ENCODE measurements around the gene PCDHGA1. TPM values are rescaled to one million over a fixed set of nuclear protein-coding genes. Genes with fewer than 3 reads are reported as not detected.
A peak's percentile ranks its signal among the peaks of the same experiment; 100 is the strongest.

PCDHGA1 gene
- total and polyA plus RNA-seq, 2 of the 4 experiments (the other 2 are of a cell fraction), result 0.90 to 0.92 TPM

DNA sequence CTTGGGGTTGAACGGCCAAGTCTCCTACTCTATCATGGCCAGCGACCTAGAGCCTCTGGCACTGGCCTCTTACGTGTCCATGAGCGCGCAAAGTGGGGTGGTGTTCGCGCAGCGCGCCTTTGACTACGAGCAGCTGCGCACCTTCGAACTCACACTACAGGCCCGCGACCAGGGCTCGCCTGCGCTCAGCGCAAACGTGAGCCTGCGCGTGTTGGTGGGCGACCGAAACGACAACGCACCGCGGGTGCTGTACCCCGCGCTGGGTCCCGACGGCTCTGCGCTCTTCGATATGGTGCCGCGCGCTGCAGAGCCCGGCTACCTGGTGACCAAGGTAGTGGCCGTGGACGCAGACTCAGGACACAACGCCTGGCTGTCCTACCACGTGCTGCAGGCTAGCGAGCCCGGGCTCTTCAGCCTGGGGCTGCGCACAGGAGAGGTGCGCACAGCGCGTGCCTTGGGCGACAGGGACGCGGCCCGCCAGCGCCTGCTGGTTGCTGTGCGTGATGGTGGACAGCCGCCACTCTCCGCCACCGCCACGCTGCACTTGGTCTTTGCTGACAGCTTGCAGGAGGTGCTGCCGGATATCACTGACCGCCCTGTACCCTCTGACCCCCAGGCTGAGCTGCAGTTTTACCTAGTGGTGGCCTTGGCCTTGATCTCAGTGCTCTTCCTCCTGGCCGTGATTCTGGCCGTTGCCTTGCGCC lies 69.4 kb downstream of the PCDHGA1 start:
- Histone ChIP-seq H3K14ac (replicated peaks; ENCODE audit: low read depth, low read length) (no peak overlapping the region), H3K4ac (ENCODE audit: low read depth, low read length) (no peak overlapping the region), H2AK5ac (ENCODE audit: low read depth, low read length) (no peak overlapping the region), H4K20me1 (ENCODE audit: insufficient read depth, low read length) (no peaks in the 10 kb centered on the region), H3K27me3 (ENCODE audit: control insufficient read depth, insufficient read depth, low read length) (no peaks in the 10 kb centered on the region), H4K5ac (ENCODE audit: low read depth, low read length) (no peak overlapping the region), H3K79me1 (ENCODE audit: low read depth in 1 of 2, low read length in 2 of 2) (peaks cover 13 to 22% of the 10 kb centered on the region in 2 experiments), H2AFZ (replicated peaks; ENCODE audit: low read length, poor library complexity) (peak overlapping the region; percentile 58), H2BK15ac (ENCODE audit: low read depth, low read length) (no peak overlapping the region), H3K9ac (ENCODE audit: low read depth, low read length) (no peak overlapping the region), H2BK20ac (ENCODE audit: low read depth, low read length) (no peak overlapping the region), H3K36me3 (ENCODE audit: control insufficient read depth, insufficient read depth, low read length) (peaks cover 18% of the 10 kb centered on the region), H3K9me3 (ENCODE audit: control insufficient read depth, insufficient read depth, low read length) (peaks cover 46% of the 10 kb centered on the region), H2BK5ac (ENCODE audit: low read depth, low read length, poor library complexity, severe bottlenecking) (no peak overlapping the region), H3K4me2 (ENCODE audit: low read depth, low read length) (peak overlapping the region; percentile 42; the same call in 1 of the 2 replicates), H3K56ac (ENCODE audit: extremely low read depth, insufficient read depth, low read length) (no peak overlapping the region), H3K18ac (ENCODE audit: low read depth, low read length) (no peak overlapping the region), H3K4me1 (ENCODE audit: control insufficient read depth, insufficient read depth, low read length) (no peaks in the 10 kb centered on the region), H3K4me3 (ENCODE audit: insufficient read depth, low read depth, low read length) (peak overlapping the region; percentile 13; the same call in 1 of the 2 replicates), H3K23ac (ENCODE audit: low read depth, low read length) (no peak overlapping the region), H3K27ac (ENCODE audit: insufficient read depth, low read length) (no peak overlapping the region), H3K9me1 (ENCODE audit: insufficient read depth, low read length) (no peaks in the 10 kb centered on the region), H2BK120ac (ENCODE audit: low read depth, low read length) (no peak overlapping the region), H4K91ac (ENCODE audit: insufficient read depth, low read depth, low read length) (no peak overlapping the region), H4K8ac (ENCODE audit: low read depth in 2 of 2, low read length in 2 of 2) (no peak overlapping the region), H2AK9ac (replicated peaks; ENCODE audit: low read depth, low read length, poor library complexity) (peak overlapping the region; percentile 26)
- ATAC-seq (ENCODE audit: low read depth) (no peak), DNase-seq (no peak)
- POLR2A ChIA-PET (ENCODE audit: unreplicated experiment), result no interaction called here
- dilution Hi-C loops (cut with HindIII; ENCODE audit: low sequenced_read_pairs, unreplicated experiment), result no loop called here
- in situ Hi-C loops (cut with MboI; ENCODE audit: low sequenced_read_pairs), result no loop called here
- intact Hi-C loops (cut with micrococcal nuclease), result no loop called here
- TF ChIP-seq, protein P1, sequence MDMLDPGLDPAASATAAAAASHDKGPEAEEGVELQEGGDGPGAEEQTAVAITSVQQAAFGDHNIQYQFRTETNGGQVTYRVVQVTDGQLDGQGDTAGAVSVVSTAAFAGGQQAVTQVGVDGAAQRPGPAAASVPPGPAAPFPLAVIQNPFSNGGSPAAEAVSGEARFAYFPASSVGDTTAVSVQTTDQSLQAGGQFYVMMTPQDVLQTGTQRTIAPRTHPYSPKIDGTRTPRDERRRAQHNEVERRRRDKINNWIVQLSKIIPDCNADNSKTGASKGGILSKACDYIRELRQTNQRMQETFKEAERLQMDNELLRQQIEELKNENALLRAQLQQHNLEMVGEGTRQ (IDR thresholded peaks at IDR 0.05; ENCODE audit: low read depth, low read length), result no peak
- no peak for TF ChIP-seq RCOR1 (IDR thresholded peaks at IDR 0.05; ENCODE audit: insufficient replicate concordance, low read length)
- TF ChIP-seq MAFK (IDR thresholded peaks at IDR 0.05; ENCODE audit: low read depth, low read length), result no peak
- TF ChIP-seq FOS (IDR thresholded peaks at IDR 0.05; ENCODE audit: low read depth, low read length), result no peak
- TF ChIP-seq SMC3 (IDR thresholded peaks at IDR 0.05; ENCODE audit: low read depth, low read length), result no peak
- no peak for TF ChIP-seq NFE2L2 (IDR thresholded peaks at IDR 0.05; ENCODE audit: low read depth, low read length)
- TF ChIP-seq, protein P2, sequence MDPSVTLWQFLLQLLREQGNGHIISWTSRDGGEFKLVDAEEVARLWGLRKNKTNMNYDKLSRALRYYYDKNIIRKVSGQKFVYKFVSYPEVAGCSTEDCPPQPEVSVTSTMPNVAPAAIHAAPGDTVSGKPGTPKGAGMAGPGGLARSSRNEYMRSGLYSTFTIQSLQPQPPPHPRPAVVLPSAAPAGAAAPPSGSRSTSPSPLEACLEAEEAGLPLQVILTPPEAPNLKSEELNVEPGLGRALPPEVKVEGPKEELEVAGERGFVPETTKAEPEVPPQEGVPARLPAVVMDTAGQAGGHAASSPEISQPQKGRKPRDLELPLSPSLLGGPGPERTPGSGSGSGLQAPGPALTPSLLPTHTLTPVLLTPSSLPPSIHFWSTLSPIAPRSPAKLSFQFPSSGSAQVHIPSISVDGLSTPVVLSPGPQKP (IDR thresholded peaks at IDR 0.05; ENCODE audit: borderline replicate concordance, low read depth, low read length), result no peak
- TF ChIP-seq MAZ (IDR thresholded peaks at IDR 0.05; ENCODE audit: borderline replicate concordance, low read depth, low read length), result no peak
- no peak for TF ChIP-seq MXI1 (IDR thresholded peaks at IDR 0.05; ENCODE audit: borderline replicate concordance, low read depth, low read length)
- no peak for TF ChIP-seq CEBPB (IDR thresholded peaks at IDR 0.05; ENCODE audit: low read depth, low read length)
- no peak for TF ChIP-seq RAD21 (IDR thresholded peaks at IDR 0.05; ENCODE audit: low read length)
- no peak for TF ChIP-seq RFX5 (IDR thresholded peaks at IDR 0.05; ENCODE audit: low read depth, low read length)
- TF ChIP-seq, protein P3, sequence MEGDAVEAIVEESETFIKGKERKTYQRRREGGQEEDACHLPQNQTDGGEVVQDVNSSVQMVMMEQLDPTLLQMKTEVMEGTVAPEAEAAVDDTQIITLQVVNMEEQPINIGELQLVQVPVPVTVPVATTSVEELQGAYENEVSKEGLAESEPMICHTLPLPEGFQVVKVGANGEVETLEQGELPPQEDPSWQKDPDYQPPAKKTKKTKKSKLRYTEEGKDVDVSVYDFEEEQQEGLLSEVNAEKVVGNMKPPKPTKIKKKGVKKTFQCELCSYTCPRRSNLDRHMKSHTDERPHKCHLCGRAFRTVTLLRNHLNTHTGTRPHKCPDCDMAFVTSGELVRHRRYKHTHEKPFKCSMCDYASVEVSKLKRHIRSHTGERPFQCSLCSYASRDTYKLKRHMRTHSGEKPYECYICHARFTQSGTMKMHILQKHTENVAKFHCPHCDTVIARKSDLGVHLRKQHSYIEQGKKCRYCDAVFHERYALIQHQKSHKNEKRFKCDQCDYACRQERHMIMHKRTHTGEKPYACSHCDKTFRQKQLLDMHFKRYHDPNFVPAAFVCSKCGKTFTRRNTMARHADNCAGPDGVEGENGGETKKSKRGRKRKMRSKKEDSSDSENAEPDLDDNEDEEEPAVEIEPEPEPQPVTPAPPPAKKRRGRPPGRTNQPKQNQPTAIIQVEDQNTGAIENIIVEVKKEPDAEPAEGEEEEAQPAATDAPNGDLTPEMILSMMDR (conservative IDR thresholded peaks at IDR 0.05; ENCODE audit: low read depth, low read length), result no peak
- TF ChIP-seq BHLHE40 (IDR thresholded peaks at IDR 0.05; ENCODE audit: low read depth, low read length), result no peak
- TF ChIP-seq CHD1 (IDR thresholded peaks at IDR 0.05; ENCODE audit: low read depth, low read length), result no peak
- no peak for TF ChIP-seq POLR2A (IDR thresholded peaks at IDR 0.05; ENCODE audit: low read depth, low read length)
- 40% methylated on average over 39 of the region's 61 CpGs; no CpG with 5 or more reads in 1 of the 2 experiments for WGBS, 2 experiments (ENCODE audit: extremely low coverage in 2 of 2, insufficient read length in 1 of 2)
- CTCF ChIA-PET, result no interaction called here
- BruUV-seq (replicated peaks), result no TSS peak
